KBM-7 (cell line): Measurements from ENCODE around the gene CEACAM20.
"Not testable (repeated sequence)": the region's sequence is repeated elsewhere in the genome, so short reads cannot be mapped to it uniquely, and the experiment has no call there.

Source experiments
- DNase-seq: peaks from one replicate; pipeline ENCODE4 v3.0.0-alpha.2; 2015
- in situ Hi-C: fragments of 300-500 bp; cut with MboI; formaldehyde crosslinking; loops from 2 replicates; pipeline ENCODE4 v1.14.3; 2020; ENCODE audit warnings: low sequenced_read_pairs, low pct_unique_long_range_greater_than_20kb, mixed read lengths

The CEACAM20 gene

DNA sequence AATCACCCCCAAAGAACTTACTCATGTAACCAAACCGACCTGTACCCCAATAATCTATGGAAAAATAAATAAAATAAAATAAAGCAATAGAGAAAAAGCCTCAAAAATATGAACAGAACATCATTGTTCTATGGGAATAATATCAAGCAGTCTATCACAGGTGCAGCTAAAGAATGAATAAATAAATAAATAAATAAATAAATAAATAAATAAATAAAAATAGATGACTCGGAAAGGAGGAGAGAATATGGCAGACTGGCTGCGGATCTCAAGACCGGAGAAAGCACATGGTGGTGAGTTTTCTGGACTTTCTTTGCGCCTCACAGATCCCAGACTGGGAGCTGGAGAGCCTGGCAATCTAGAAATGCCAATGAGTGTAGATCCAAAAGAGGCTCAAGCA is 22.4 kb upstream of the CEACAM20 start:
- DNase-seq: no peak
- in situ Hi-C loops: no loop called here

DNA sequence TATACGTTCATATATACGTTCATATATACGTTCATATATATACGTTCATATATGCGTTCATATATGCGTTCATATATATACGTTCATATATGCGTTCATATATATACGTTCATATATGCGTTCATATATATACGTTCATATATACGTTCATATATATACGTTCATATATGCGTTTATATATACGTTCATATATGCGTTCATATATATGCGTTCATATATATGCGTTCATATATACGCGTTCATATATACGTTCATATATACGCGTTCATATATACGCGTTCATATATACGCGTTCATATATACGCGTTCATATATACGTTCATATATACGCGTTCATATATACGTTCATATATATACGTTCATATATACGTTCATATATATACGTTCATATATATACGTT is 21.5 kb upstream of the CEACAM20 start:
- in situ Hi-C loops, DNase-seq: not testable (repeated sequence)

DNA sequence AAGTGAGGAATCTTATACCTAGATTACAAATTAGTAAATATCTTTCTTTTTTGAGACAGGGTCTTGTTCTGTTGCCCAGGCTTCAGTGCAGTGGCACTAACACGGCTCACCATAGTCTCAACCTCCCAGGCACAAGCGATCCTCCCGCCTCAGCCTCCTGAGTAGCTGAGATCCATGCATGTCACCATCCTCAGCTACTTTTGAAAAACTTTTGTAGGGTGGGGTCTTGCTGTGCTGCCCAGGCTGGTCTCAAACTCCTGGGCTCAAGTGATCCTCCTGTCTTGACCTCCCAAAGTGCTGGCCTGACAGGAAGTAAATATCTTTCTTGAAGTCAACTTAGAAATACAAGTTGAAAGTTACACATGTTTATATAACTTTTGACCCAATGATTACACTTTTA is 20.0 kb upstream of the CEACAM20 start:
- in situ Hi-C loops: no loop called here

DNA sequence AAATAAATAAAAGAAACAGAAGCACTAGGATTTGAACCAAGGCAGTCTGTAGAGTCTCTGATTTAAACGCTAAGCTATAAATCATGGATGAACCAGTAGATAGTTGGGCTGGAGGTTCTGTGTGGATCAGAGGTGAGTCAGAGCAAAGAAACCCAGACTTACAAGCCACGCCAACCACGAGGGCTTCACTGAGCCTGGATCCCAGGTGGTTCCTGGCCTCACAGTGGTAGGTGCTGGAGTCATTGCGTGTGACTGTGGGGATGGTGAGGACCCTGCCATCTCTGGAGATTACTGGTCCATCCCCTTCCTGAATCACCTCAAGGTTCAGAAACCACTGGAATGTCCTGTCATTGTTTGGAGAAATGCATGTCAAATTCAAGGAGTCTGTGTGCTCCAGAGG is 19.3 kb upstream of the CEACAM20 start:
- in situ Hi-C loops: no loop called here
- DNase-seq: no peak

More for the DNA sequence above, 20.0 kb upstream of the CEACAM20 start:
- no peak for DNase-seq

DNA sequence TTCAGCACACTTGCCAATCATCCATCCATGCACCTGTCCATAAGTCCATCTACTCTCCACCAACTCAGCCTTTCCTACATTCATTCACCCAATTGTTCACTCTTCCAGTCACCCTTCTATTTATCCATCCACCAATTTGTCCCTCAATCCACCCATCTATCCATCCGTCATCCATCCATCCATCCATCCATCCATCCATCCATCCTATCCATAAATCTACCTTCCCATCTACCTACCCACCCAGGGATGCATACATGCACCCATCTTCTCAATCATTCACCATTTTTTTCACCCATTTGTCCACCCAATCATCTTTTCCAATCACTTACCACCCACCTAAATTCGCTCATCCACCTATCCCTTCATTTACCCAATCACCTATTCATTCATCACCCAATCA is 14.6 kb upstream of the CEACAM20 start:
- DNase-seq: no peak
- in situ Hi-C loops: no loop called here

DNA sequence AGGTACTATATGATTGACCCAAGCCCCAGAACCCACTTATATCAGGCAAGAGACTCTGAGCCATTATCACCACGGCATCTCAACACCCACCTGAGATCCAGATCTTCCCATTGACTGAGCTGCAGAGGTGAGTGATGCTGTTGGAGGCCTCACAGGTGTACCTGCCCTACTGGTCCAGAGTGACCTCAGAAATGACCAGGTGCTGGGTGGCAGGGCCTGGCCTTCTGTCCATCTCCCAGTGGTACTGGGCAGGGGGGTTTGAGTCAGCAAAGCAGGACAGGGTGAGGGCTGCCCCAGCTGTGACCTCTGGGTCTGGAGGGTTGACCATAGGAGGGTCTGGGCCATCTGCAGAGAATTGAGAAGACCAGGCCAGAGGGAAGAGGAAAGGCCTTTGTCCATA is 13.2 kb upstream of the CEACAM20 start:
- in situ Hi-C loops: no loop called here

DNA sequence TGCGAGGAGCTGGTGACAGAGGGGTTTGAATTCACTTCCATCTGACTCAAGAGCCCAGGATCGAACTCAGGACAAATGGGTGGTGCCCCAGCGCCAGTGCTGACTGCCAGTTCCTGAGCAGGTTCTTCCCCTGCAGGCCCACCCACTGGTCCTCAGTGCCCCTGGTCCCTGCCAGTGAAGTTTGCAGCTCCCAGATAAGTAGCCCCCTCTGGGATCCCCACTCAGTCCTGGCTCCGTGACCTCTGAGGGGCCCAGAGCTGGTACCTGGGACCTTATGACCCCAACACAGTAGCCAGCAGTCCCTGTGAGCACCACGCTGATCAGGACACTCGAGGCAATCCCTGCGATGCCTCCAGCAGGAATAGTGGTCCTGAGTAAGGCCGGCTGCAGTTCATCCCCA is 11.3 kb upstream of the CEACAM20 start:
- DNase-seq: no peak

More for the DNA sequence above, 13.2 kb upstream of the CEACAM20 start:
- DNase-seq: no peak

DNA sequence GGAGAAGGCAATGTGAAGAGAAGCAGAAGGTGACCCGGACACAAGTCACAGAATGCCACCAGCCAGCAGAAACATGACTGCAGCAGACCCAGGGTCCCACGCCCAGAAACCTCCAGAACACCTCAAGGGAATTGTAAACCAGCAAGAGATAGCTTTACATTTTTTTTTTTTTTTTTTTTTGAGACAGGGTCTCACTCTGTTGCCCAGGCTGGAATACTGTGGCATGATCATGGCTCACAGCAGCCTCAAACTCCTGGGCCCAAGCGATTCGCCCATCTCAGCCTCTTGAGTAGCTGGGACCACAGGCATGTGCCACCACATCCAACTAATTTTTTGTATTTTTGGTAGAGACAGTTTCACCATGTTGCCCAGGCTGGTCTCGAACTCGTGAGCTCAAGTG is 10.5 kb upstream of the CEACAM20 start:
- in situ Hi-C loops: no loop called here
- no peak for DNase-seq

More for the DNA sequence above, 11.3 kb upstream of the CEACAM20 start:
- in situ Hi-C loops: no loop called here

DNA sequence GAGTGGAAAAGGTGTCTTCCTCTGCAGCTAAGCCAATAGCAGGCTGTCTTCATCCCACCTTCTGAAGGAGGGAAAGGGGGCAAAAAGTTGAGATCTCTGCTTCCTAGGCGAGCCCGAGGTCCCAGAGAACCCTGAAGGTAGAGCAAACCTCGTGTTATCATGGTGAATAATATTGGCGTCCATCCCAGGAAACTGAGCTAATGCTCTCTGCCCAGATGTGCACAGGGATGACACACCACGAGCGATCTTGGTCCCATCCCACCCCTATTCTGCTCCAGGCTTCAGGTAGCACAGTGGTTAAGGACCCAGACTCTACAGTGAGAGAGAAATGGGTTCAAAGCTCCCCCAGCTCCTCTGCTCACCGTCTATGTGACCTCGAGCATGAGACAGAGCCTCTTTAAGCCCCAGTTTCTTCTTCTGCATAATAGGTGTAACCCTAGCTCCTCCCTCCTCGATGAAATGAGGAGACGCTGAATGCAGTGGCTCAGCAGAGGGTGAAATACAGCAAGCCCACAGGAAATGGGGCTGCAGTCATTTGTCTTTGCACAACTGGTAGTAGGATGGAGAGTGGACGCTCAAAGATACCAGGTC is 9.9 kb upstream of the CEACAM20 start:
- no peak for DNase-seq
- in situ Hi-C loops: no loop called here

DNA sequence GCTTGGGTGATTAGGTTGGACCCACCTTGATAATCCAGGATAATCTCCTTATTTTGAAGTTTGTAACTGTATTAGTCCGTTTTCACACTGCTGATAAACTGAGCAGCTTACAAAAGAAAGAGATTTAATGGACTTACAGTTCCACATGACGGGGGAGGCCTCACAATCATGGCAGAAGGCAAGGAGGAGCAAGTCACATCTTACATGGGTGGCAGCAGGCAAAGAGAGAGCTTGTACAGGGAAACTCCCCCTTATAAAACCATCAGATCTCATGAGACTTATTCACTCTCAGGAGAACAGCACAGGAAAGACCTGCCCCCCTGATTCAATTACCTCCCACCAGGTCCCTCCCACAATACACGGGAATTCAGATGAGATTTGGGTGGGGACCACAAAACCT is 5.9 kb upstream of the CEACAM20 start:
- in situ Hi-C loops, DNase-seq: not testable (repeated sequence)

DNA sequence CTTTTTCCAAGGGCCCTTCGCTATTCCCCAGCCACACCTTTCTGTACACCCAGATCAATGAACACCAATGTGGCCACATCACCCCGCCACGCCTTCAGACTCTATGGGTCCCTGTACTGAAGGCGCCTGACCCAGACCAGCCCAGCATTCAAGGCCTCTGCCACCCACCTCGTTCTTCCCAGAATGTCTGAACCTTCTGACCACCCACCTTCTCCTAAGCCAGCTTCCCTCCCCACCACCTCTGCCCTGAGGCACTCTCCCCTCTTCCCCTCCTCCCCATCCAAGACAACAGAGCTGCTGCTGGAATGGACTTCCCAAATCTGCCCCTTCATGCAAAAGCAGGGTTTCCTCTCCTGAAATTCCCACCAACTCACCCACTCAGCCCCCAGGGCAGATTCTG is 3.3 kb upstream of the CEACAM20 start:
- in situ Hi-C loops: no loop called here
- no peak for DNase-seq

DNA sequence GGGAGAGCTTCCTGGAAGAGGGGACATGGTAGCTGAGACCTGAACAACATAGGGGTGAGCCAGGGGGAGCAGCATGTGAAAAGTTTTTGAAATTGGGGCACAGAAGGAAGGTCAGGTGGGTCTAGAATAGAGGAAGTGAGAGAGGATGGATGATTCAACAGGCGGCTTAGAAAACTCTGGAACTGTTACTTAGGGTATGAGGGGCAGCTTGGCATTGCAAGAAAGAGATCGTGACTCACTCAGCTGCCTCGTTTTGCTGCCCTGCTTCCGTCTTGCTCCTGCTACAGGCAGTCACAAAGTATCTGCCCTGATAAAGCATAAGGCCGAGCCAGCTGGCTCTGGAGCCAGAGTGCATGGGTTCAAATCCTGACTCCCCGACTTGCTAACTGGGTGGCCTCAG is 1.3 kb upstream of the CEACAM20 start:
- no peak for DNase-seq
- in situ Hi-C loops: no loop called here

DNA sequence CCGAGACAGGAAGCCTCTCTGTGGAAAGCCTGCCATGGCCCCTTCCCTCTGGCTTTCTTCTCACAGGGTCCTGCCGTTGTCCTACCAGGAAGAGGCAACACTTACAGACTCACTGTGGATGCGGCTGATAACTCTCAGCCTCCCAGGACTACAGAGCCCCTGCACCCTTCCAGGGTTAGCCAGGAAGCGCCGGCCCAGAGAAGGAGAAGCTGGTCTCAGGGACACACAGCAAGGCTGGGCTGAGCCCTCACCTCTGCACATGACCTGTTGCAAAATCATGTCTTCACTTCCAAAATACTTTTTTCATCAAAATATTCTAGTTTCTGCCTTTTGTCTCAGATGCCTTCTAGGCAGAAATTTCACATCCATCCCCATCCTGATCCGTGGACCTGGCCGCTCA is 1.9 kb downstream of the CEACAM20 start:
- no peak for DNase-seq
- in situ Hi-C loops: no loop called here

DNA sequence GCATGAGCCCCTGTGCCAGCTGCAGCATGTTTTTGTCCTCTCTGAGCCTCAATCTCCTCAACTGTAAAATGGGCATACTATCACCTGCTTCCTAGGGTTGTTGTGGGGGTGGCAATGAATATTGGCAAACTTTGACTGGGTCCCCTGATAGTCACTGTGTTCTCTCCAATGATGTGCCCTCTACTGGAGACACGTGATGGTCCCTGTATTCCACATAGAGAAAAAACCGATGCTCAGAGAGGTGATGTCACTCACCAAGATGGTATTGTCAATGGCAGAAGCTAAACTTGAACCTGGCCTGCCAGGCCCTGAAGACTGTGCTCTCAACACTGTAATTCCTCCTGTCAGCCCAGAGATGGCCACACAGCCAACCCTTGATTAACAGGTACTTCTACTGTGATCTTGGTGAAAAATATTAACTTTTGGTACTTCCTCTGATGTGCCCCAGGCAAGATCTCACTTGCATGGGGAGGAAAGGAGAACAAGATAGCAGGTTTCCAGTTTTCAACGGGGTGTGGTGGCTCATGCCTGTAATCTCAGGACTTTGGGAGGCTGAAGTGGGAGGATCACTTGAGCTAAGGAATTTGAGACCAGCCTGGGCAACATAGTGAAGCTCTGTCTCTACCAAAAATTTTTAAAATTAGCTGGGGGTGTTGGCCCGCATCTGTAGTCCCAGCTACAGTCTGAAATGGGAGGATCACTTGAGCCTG is 3.6 kb downstream of the CEACAM20 start:
- DNase-seq: no peak
- in situ Hi-C loops: no loop called here

DNA sequence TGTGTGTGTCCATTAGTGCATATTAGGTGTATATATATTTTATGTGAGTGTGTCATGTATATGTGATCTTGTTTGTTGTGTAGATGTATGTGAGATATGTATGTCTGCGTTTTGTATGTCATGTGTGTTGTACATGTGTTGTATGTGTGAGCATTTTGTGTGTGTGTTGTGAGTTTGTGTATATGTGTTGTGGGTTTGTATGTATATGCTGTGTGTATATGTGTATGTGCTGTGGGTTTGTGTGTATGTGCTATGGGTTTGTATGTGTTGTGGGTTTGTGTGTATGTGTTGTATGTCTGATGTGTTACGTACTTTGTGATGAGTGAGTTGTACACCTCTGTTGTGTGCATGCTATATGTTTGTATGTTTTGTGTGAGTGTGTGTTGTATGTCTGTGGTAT is 8.1 kb downstream of the CEACAM20 start:
- in situ Hi-C loops: no loop called here
- DNase-seq: no peak

DNA sequence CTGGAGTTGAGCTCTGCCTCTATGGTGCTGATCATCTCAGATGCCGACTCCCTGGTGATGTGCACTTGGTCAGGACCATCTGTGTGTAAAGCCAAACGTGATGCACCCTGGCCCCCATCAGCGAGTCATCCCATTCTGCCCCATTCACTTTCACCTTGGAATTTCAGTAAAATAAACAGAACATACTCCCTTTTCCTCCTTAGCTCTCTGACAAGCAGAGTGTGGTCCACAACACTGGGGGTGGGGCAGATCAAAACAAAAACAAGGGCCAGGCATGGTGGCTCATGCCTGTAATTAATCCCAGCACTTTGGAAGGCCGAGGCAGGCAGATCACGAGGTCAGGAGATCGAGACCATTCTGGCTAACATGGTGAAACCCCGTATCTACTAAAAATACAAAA is 12.3 kb downstream of the CEACAM20 start:
- in situ Hi-C loops: no loop called here
- DNase-seq: no peak

DNA sequence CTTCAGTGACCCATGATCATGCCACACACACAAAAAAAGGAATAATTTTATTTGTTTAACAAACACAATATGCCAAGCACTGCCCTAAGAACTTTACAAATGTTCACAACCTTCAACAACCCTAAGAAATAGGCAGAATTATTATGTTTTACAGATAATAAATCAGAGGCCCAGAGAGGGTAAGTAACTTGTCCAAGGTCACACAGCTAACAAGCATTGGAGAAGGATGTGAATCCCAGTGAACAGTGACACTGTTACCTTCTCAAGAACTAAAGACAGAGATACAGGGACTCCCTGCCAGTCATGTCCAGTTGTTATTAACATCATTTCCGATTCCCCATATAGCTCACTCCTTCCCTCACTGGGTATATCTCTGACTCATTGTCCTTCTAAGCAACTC is 13.6 kb downstream of the CEACAM20 start:
- in situ Hi-C loops: no loop called here
- DNase-seq: no peak

DNA sequence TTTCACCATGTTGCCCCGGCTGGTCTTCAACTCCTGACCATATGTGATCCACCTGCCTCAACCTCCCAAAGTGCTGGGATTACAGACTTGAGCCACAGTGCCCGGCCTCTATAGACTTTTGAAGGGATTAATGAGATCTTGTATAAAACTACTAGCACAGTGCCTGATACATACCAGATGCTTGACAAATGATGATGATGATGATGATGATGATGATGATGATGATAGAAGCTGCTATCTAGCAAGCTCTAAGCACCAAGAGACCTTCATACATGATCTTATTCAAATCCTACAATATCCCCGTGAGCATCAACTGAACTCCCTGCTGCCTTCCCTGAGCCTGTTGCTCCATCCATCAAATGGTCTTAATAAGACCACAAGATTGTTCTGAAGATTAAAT is 14.4 kb downstream of the CEACAM20 start:
- in situ Hi-C loops: no loop called here

DNA sequence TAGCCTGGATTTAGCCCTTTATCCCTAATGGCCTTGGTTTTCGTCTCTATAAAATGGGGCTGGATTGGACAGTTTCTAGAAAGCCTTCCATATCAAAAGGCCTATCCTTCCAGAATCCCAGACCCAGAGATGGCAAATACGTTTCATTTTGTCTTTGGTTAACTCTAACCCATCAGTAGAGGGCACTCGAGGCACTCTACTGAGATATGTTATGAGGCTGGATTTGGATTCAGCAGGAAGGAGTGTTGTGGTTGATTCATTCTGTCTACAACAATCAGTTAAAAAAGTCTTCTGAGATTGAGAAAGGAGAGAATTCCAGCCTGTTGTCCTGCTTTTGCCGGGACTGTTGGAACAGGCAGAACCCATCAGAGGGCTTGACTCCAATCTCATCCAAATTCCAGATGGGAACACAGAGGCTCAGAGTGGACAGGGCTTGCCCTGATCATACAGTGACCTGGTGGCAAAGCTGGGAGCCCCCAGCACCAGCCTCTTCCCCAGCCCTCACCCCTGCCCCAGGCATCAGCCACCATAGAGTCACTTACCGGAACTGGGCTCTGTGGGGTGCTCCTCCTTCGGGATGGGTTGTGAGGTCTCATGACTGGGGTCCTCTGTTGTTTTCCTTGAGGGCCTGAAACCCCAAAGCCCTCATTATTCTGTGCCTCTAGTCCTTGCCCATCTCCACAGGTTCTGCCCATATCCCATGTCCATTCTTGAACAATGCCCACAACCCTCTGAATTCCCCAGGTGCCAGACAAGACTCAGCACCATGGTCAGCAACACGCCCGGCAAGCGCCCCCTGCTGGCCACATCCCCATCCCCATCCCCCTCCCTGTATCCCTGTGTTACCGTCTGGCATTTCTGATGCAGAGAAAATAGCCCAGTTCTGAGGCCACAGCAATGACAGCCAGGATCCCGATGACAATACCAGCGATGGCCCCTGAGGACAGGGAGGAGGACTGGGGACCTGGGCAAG is 16.9 kb downstream of the CEACAM20 start:
- in situ Hi-C loops: no loop called here
- DNase-seq: peak; percentile 64

More for the DNA sequence above, 14.4 kb downstream of the CEACAM20 start:
- no peak for DNase-seq

DNA sequence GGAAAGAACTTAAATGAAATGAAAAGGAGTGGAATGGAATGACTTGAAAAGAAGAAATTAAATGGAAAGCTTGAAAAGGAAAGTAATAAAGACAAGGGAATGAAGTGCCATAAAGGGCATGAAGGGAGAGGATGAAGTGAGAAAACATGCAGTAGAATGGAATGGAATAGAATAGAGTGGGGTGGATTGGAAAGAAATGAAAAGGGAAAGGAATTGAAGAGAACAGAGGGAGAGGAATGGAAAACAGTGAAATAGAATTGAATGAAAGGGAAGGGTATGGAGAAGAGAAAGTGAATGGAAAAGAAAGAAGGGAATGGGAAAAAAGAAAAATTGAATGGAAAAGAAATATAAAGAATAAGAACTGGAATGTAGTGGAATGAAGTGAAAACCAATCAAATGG is 20.0 kb downstream of the CEACAM20 start:
- DNase-seq: no peak
- in situ Hi-C loops: no loop called here
